ENCODE data around the gene SNX18.

DNA sequence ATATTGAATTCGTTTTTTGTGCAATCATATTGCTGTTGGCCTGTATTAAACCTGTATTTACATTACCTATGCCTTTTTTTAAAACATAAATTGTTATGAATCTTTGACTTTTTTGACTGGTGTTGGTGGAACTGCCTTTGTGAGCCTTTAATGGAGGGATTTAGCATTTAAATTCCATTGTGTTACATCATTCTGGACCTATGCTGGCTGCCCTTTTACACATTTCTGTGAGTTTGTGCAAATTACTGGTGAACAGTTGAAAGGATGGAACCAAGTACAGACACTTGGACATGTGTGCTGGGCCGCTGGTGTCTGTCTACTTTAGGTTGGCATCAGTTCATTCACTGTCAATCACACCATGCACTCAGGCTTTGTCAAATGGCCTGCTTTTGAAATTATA lies 3.4 kb downstream of the SNX18 start:
- TF ChIP-seq POLR2A (IDR thresholded peaks at IDR 0.05) (no peak), POLR2AphosphoS5 (IDR thresholded peaks at IDR 0.05) (no peak)
- TF ChIP-seq, protein P1, sequence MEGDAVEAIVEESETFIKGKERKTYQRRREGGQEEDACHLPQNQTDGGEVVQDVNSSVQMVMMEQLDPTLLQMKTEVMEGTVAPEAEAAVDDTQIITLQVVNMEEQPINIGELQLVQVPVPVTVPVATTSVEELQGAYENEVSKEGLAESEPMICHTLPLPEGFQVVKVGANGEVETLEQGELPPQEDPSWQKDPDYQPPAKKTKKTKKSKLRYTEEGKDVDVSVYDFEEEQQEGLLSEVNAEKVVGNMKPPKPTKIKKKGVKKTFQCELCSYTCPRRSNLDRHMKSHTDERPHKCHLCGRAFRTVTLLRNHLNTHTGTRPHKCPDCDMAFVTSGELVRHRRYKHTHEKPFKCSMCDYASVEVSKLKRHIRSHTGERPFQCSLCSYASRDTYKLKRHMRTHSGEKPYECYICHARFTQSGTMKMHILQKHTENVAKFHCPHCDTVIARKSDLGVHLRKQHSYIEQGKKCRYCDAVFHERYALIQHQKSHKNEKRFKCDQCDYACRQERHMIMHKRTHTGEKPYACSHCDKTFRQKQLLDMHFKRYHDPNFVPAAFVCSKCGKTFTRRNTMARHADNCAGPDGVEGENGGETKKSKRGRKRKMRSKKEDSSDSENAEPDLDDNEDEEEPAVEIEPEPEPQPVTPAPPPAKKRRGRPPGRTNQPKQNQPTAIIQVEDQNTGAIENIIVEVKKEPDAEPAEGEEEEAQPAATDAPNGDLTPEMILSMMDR (IDR thresholded peaks at IDR 0.05 in 8 of 11, conservative IDR thresholded peaks at IDR 0.05 in 3 of 11): no peak

Measured in spleen (tissue), 7 donors.